ENCODE results near the gene PTPRD. TPM values are rescaled to one million over a fixed set of nuclear protein-coding genes. Genes with fewer than 3 reads are reported as not detected.

Gene PTPRD
- total RNA-seq, 1 experiment from 2014 or later, result 32.5 TPM

GRCh38 chr9:8543219-8543618, 2069.6 kb downstream of the PTPRD start:
- H3K23me2 ChIP-seq (ENCODE audit: insufficient read length, low read depth, low read length, poor library complexity, severe bottlenecking), result no peaks in the 10 kb centered on the region
- H3K14ac ChIP-seq (ENCODE audit: insufficient read depth, low read length), result no peak overlapping the region
- no peak overlapping the region for H2BK5ac ChIP-seq (ENCODE audit: insufficient read length, low read length)
- H3K4ac ChIP-seq (ENCODE audit: low read depth, low read length), result no peak overlapping the region
- no peak overlapping the region for H3K27ac ChIP-seq (ENCODE audit: insufficient read length, low read depth, low read length)
- no peak overlapping the region for H3K9ac ChIP-seq (ENCODE audit: extremely low read depth, insufficient read length, low read length)
- H3K27me3 ChIP-seq (ENCODE audit: insufficient read depth, low read length), result no peaks in the 10 kb centered on the region
- no peaks in the 10 kb centered on the region for H3K27me3 Mint-ChIP-seq (ENCODE audit: low read depth)
- H3K23ac ChIP-seq (ENCODE audit: insufficient read length, low read depth, low read length), result no peak overlapping the region
- H2BK120ac ChIP-seq (ENCODE audit: low read depth, low read length, poor library complexity, severe bottlenecking), result no peak overlapping the region
- H3K56ac ChIP-seq (ENCODE audit: insufficient read length, low read depth, low read length), result no peak overlapping the region
- no peaks in the 10 kb centered on the region for H3K79me2 ChIP-seq (ENCODE audit: insufficient read depth, low read length)
- H3K4me2 ChIP-seq (ENCODE audit: insufficient read depth, insufficient read length, low read length), result no peak overlapping the region
- H3K36me3 Mint-ChIP-seq (ENCODE audit: insufficient read depth in 1 of 3, low read depth in 3 of 3), result no peaks in the 10 kb centered on the region; a peak in 2 of 7 replicates
- H2BK20ac ChIP-seq (ENCODE audit: low read depth, low read length, poor library complexity, severe bottlenecking), result no peak overlapping the region
- H4K5ac ChIP-seq (ENCODE audit: insufficient read length, low read depth, low read length), result no peak overlapping the region
- H3K79me1 ChIP-seq (ENCODE audit: insufficient read depth, low read depth, low read length, poor library complexity, severe bottlenecking), result no peaks in the 10 kb centered on the region
- H3K18ac ChIP-seq (ENCODE audit: insufficient read length, low read depth, low read length), result no peak overlapping the region
- no peaks in the 10 kb centered on the region for H3K4me1 Mint-ChIP-seq
- no peak for DNase-seq
- H2AFZ ChIP-seq (ENCODE audit: low read length), result no peak overlapping the region
- WGBS (ENCODE audit: extremely low coverage, insufficient read length, low lambda C conversion rate), result no CpG with 5 or more reads among the region's 2 CpGs
- peaks cover 0 to 4% of the 10 kb centered on the region in 2 experiments; a peak in 1 of 5 replicates for H3K9me3 Mint-ChIP-seq
- H3K4me1 ChIP-seq (ENCODE audit: insufficient read depth, low read length), result no peaks in the 10 kb centered on the region
- no peak overlapping the region for H3K27ac Mint-ChIP-seq
- H3T11ph ChIP-seq (ENCODE audit: low read length), result no peak overlapping the region
- no peaks in the 10 kb centered on the region for H4K20me1 ChIP-seq (ENCODE audit: control insufficient read depth, insufficient read depth, insufficient read length)
- no peak overlapping the region for H2BK12ac ChIP-seq (ENCODE audit: insufficient read length, low read depth, low read length)
- TF ChIP-seq, protein P1, sequence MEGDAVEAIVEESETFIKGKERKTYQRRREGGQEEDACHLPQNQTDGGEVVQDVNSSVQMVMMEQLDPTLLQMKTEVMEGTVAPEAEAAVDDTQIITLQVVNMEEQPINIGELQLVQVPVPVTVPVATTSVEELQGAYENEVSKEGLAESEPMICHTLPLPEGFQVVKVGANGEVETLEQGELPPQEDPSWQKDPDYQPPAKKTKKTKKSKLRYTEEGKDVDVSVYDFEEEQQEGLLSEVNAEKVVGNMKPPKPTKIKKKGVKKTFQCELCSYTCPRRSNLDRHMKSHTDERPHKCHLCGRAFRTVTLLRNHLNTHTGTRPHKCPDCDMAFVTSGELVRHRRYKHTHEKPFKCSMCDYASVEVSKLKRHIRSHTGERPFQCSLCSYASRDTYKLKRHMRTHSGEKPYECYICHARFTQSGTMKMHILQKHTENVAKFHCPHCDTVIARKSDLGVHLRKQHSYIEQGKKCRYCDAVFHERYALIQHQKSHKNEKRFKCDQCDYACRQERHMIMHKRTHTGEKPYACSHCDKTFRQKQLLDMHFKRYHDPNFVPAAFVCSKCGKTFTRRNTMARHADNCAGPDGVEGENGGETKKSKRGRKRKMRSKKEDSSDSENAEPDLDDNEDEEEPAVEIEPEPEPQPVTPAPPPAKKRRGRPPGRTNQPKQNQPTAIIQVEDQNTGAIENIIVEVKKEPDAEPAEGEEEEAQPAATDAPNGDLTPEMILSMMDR (conservative IDR thresholded peaks at IDR 0.05), result no peak
- H4K8ac ChIP-seq (replicated peaks; ENCODE audit: insufficient read length, low read depth, low read length), result no peak overlapping the region
- no peaks in the 10 kb centered on the region for H3K9me3 ChIP-seq (ENCODE audit: control insufficient read depth, low read depth, low read length)
- no peak overlapping the region for H2AK5ac ChIP-seq (ENCODE audit: insufficient read length, low read length)
- no peak overlapping the region for H3K4me3 Mint-ChIP-seq
- H4K91ac ChIP-seq (ENCODE audit: insufficient read length, low read depth, low read length), result no peak overlapping the region
- H2BK15ac ChIP-seq (ENCODE audit: low read depth, low read length), result no peak overlapping the region

Data from H9 (cell line).